Parathyroid adenoma (tissue), 2 donors: ENCODE results near the gene AMPD1.

Experiments
- H2AFZ ChIP-seq: fragments of 300-600 bp; sonication (generic); one replicate; pipeline ENCODE4 v1.7.0; 2017; ENCODE audit warnings: antibody characterized with exemption, mild to moderate bottlenecking
- H3K27ac ChIP-seq: fragments of 300-600 bp; sonication (generic); one replicate; pipeline ENCODE4 v1.7.0; 2017
- H3K27me3 ChIP-seq: fragments of 300-600 bp; sonication (generic); one replicate; pipeline ENCODE4 v1.7.0; 2017; ENCODE audit warnings: low read length; ENCODE audit not compliant: control insufficient read depth, insufficient read depth
- H3K36me3 ChIP-seq: fragments of 300-600 bp; sonication (generic); one replicate; pipeline ENCODE4 v1.7.0; 2017; ENCODE audit warnings: low read length; ENCODE audit not compliant: control insufficient read depth, insufficient read depth
- H3K4me1 ChIP-seq: fragments of 300-600 bp; sonication (generic); one replicate; pipeline ENCODE4 v1.7.0; 2017; ENCODE audit warnings: control low read depth
- H3K4me2 ChIP-seq: fragments of 300-600 bp; sonication (generic); one replicate; pipeline ENCODE4 v1.7.0; 2017; ENCODE audit warnings: low read length
- H3K4me3 ChIP-seq: fragments of 300-600 bp; sonication (generic); one replicate; pipeline ENCODE4 v1.7.0; 2017; ENCODE audit warnings: low read depth, low read length
- H3K79me2 ChIP-seq: fragments of 300-600 bp; sonication (generic); one replicate; pipeline ENCODE4 v1.7.0; 2017; ENCODE audit warnings: control low read depth
- H3K9ac ChIP-seq: fragments of 300-600 bp; sonication (generic); one replicate; pipeline ENCODE4 v1.7.0; 2017; ENCODE audit warnings: mild to moderate bottlenecking
- H3K9me3 ChIP-seq: fragments of 300-600 bp; sonication (generic); one replicate; pipeline ENCODE4 v1.7.0; 2017; ENCODE audit warnings: low read length; ENCODE audit not compliant: control insufficient read depth
- TF ChIP-seq, protein P1 (sequence below): fragments of 300-600 bp; sonication (generic); IDR thresholded peaks from one replicate; pipeline ENCODE4 v1.7.0; 2017; ENCODE audit warnings: antibody characterized with exemption, mild to moderate bottlenecking
- donor health status: primary hyperparathyroidism.

Gene AMPD1

DNA sequence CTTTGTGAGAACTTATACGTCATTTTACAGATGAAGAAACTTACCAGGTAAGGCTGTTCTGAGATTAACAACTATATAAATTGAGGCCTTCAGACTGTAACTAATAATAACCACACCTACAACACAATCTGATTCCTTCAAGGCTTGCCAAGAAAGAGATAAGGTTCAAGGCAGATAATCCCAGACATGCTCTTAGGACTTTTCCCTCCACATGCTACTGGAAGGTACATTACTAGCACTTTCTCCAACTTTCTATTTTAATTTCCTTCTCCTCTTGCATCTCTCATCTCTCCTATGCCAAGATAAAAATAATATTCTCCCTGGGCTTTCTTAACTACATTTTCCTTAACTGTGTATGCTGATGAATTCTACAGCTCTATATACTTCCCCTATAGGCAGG, 40.1 kb upstream of the AMPD1 start:
- Histone ChIP-seq H3K27ac (no peak overlapping the region), H3K4me1 (no peaks in the 10 kb centered on the region), H3K27me3 (no peaks in the 10 kb centered on the region), H3K4me3 (no peak overlapping the region), H3K9me3 (no peaks in the 10 kb centered on the region), H3K36me3 (no peaks in the 10 kb centered on the region), H3K9ac (no peak overlapping the region), H3K4me2 (no peak overlapping the region), H3K79me2 (peaks cover 2% of the 10 kb centered on the region), H2AFZ (no peak overlapping the region)
- TF ChIP-seq, protein P1, sequence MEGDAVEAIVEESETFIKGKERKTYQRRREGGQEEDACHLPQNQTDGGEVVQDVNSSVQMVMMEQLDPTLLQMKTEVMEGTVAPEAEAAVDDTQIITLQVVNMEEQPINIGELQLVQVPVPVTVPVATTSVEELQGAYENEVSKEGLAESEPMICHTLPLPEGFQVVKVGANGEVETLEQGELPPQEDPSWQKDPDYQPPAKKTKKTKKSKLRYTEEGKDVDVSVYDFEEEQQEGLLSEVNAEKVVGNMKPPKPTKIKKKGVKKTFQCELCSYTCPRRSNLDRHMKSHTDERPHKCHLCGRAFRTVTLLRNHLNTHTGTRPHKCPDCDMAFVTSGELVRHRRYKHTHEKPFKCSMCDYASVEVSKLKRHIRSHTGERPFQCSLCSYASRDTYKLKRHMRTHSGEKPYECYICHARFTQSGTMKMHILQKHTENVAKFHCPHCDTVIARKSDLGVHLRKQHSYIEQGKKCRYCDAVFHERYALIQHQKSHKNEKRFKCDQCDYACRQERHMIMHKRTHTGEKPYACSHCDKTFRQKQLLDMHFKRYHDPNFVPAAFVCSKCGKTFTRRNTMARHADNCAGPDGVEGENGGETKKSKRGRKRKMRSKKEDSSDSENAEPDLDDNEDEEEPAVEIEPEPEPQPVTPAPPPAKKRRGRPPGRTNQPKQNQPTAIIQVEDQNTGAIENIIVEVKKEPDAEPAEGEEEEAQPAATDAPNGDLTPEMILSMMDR = no peak

DNA sequence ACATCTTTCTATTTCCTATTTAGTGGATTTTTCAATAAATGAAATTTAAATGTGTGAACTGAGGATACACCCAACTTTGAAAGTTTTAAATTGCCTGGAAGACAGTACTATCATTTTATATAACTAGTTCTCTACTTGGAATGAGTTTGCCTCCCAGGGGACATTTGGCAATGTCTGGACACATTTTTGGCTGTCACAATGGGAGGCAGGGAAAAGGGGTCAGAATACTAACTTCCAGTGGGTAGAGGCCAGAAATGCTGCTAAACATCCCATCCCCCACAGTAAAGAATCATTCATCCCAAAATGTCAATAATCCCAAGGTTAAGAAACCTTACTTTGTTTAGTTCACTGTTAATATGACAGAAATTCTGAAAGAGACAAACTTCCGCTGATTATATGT, 34.4 kb upstream of the AMPD1 start:
- Histone ChIP-seq H3K27ac (no peak overlapping the region), H3K4me1 (no peaks in the 10 kb centered on the region), H3K4me2 (no peak overlapping the region), H3K27me3 (no peaks in the 10 kb centered on the region), H3K4me3 (no peak overlapping the region), H3K79me2 (no peaks in the 10 kb centered on the region), H3K36me3 (no peaks in the 10 kb centered on the region), H2AFZ (no peak overlapping the region), H3K9me3 (no peaks in the 10 kb centered on the region), H3K9ac (no peak overlapping the region)
- TF ChIP-seq, protein P1 = no peak

DNA sequence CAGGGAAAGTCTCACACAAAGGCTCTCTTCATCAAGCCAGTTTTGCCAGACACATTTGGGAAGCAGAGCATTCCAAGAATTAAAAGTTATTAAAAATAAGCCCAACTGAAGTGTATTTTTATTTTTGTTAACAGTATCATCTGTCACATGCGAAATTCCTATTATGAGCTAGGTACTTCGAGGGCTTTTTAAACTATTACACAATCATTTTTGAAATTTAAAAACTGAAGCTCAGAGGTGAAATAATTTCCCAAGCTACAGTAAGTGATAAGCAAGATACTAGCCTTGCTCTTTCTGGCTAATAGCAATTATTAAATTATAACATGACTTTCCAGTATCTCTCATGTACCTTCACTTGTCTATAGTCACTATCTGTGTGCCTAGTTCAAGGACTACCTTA, 33.2 kb upstream of the AMPD1 start:
- no peaks in the 10 kb centered on the region for H3K27me3 ChIP-seq
- H3K36me3 ChIP-seq = no peaks in the 10 kb centered on the region
- no peak overlapping the region for H3K9ac ChIP-seq
- H3K4me2 ChIP-seq = no peak overlapping the region
- no peak overlapping the region for H3K27ac ChIP-seq
- H3K4me3 ChIP-seq = no peak overlapping the region
- H3K9me3 ChIP-seq = no peaks in the 10 kb centered on the region
- H2AFZ ChIP-seq = no peak overlapping the region
- H3K4me1 ChIP-seq = no peaks in the 10 kb centered on the region
- H3K79me2 ChIP-seq = no peaks in the 10 kb centered on the region
- TF ChIP-seq, protein P1 = no peak

DNA sequence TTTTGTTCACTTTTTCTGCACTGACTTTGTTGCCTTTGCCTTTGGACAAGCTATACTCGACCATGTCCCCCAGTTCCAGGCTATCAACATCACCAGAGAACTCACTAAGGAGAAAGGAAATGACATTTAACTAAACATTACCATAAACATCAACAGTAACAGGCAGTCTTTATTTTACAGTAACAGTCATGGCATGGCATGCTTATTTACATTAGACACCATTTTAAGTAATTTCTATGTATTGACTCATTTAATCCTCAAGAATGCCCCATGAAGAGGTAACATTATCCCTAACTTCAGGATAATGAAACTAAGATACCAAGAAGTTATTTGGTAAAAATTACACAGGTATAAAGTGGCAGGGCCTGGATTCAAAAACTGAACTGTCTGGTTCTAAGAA, 29.9 kb upstream of the AMPD1 start:
- no peaks in the 10 kb centered on the region for H3K36me3 ChIP-seq
- no peak overlapping the region for H2AFZ ChIP-seq
- H3K4me3 ChIP-seq = no peak overlapping the region
- no peaks in the 10 kb centered on the region for H3K9me3 ChIP-seq
- no peaks in the 10 kb centered on the region for H3K79me2 ChIP-seq
- H3K9ac ChIP-seq = no peak overlapping the region
- TF ChIP-seq, protein P1 = no peak
- no peak overlapping the region for H3K4me2 ChIP-seq
- no peak overlapping the region for H3K27ac ChIP-seq
- H3K27me3 ChIP-seq = no peaks in the 10 kb centered on the region
- no peaks in the 10 kb centered on the region for H3K4me1 ChIP-seq

DNA sequence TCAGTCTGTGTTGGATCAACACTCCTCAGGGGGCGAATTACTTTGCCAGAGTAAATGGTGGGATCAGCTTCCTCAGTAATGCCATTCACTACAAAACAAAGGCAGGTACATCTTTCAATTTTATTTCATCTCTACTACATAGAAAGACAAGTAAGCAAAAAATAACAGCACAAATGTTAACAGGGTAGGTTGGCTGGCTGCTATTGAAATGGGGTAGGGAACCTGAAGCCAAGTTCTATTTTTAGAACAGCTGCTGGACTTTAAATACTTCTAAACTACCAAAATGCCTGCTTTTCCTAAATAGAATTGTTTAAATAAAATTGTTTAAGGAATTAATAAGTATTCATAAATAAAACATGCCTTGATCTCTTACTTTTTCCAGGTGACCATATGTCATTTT, 28.6 kb upstream of the AMPD1 start:
- Histone ChIP-seq H3K27me3 (no peaks in the 10 kb centered on the region), H3K27ac (no peak overlapping the region)

More for the DNA sequence above, 28.6 kb upstream of the AMPD1 start:
- no peak overlapping the region for H3K9ac ChIP-seq
- no peaks in the 10 kb centered on the region for H3K4me1 ChIP-seq
- TF ChIP-seq, protein P1 = no peak
- H3K4me3 ChIP-seq = no peak overlapping the region
- H3K79me2 ChIP-seq = no peaks in the 10 kb centered on the region
- no peaks in the 10 kb centered on the region for H3K9me3 ChIP-seq
- no peak overlapping the region for H2AFZ ChIP-seq
- H3K36me3 ChIP-seq = no peaks in the 10 kb centered on the region
- no peak overlapping the region for H3K4me2 ChIP-seq
